CD14-positive monocyte (primary cell): Measurements from ENCODE around the gene EPHB2. TPM values are rescaled to one million over a fixed set of nuclear protein-coding genes. Genes with fewer than 3 reads are reported as not detected.

ENCODE experiments used
- DNase-seq, 3 donors: peaks; one replicate each; pipeline ENCODE4 v3.0.0-alpha.2; 2011 to 2022
- H2AFZ ChIP-seq: 2 replicates; pipeline ENCODE4 v1.6.0; 2012; ENCODE audit warnings: mild to moderate bottlenecking, low read depth, low read length, inconsistent platforms; ENCODE audit not compliant: insufficient read depth, poor library complexity, severe bottlenecking
- H3K27ac ChIP-seq, 2 donors: 1 replicate in 1 of 2; 2 replicates in 1 of 2; pipeline ENCODE4 v1.5.1; 2012 to 2013; ENCODE audit warnings: low read length in 2 of 2, control low read depth in 1 of 2, inconsistent platforms in 1 of 2, low read depth in 1 of 2, mild to moderate bottlenecking in 1 of 2
- H3K27me3 ChIP-seq, 2 donors: one replicate each; pipeline versions ENCODE4 v1.6.0 to v1.6.1; 2011 to 2013; ENCODE audit warnings: low read length in 2 of 2; ENCODE audit not compliant: control insufficient read depth in 2 of 2, insufficient read depth in 2 of 2
- H3K36me3 ChIP-seq, 2 donors: replicated peaks in 1 of 2; 1 replicate in 1 of 2; 2 replicates in 1 of 2; pipeline versions ENCODE4 v1.5.1 to v1.6.1; 2012 to 2013; ENCODE audit warnings: low read length in 2 of 2, control low read depth in 1 of 2, inconsistent platforms in 1 of 2, mild to moderate bottlenecking in 1 of 2; ENCODE audit not compliant: insufficient read depth in 2 of 2, control insufficient read depth in 1 of 2
- H3K4me1 ChIP-seq, 2 donors: 1 replicate in 1 of 2; 2 replicates in 1 of 2; pipeline versions ENCODE4 v1.5.1 to v1.6.1; 2012 to 2013; ENCODE audit warnings: low read length in 2 of 2, control low read depth in 1 of 2, inconsistent platforms in 1 of 2, mild to moderate bottlenecking in 1 of 2, moderate library complexity in 1 of 2; ENCODE audit not compliant: insufficient read depth in 2 of 2, control insufficient read depth in 1 of 2
- H3K4me2 ChIP-seq: replicated peaks from 2 replicates; pipeline ENCODE3; 2012; ENCODE audit warnings: low read length, moderate library complexity, mild to moderate bottlenecking; ENCODE audit not compliant: poor library complexity, severe bottlenecking; ENCODE audit errors: extremely low read depth
- H3K4me3 ChIP-seq, 3 experiments: fragments of 200-600 bp in 1 of 3; sonication (generic) in 1 of 3; replicated peaks in 1 of 3; 1 replicate in 2 of 3; 2 replicates in 1 of 3; pipeline ENCODE4 v1.5.1; 2011 to 2013; ENCODE audit warnings: low read length in 3 of 3, mild to moderate bottlenecking in 3 of 3, control low read depth in 2 of 3, low read depth in 2 of 3, inconsistent platforms in 1 of 3, moderate library complexity in 1 of 3
- H3K79me2 ChIP-seq: 2 replicates; pipeline ENCODE4 v1.6.0; 2012; ENCODE audit warnings: mild to moderate bottlenecking, control low read depth, inconsistent platforms, low read length, moderate library complexity; ENCODE audit not compliant: insufficient read depth
- H3K9ac ChIP-seq: 2 replicates; pipeline ENCODE4 v1.6.0; 2017; ENCODE audit warnings: low read length, mild to moderate bottlenecking; ENCODE audit not compliant: insufficient read depth, poor library complexity, severe bottlenecking
- H3K9me3 ChIP-seq, 2 donors: replicated peaks in 1 of 2; 1 replicate in 1 of 2; 2 replicates in 1 of 2; pipeline versions ENCODE4 v1.5.1 to v1.6.1; 2012 to 2013; ENCODE audit warnings: low read length in 2 of 2, control low read depth in 1 of 2; ENCODE audit not compliant: control insufficient read depth in 1 of 2, insufficient read depth in 1 of 2
- H4K20me1 ChIP-seq: 2 replicates; pipeline ENCODE4 v1.6.0; 2012; ENCODE audit warnings: mild to moderate bottlenecking, low read length, control low read depth, moderate library complexity; ENCODE audit not compliant: insufficient read depth
- H3K27ac Mint-ChIP-seq, 7 donors: one replicate each; pipeline ENCODE4 v1.8.0; 2020; ENCODE audit warnings: mild to moderate bottlenecking in 7 of 7, mixed read lengths in 7 of 7, moderate library complexity in 6 of 7, inconsistent platforms in 2 of 7
- H3K27me3 Mint-ChIP-seq, 3 donors: one replicate each; pipeline ENCODE4 v1.8.0; 2021 to 2022; ENCODE audit warnings: low read depth in 3 of 3, mild to moderate bottlenecking in 3 of 3, mixed read lengths in 3 of 3, moderate library complexity in 3 of 3, inconsistent platforms in 1 of 3
- H3K36me3 Mint-ChIP-seq, 2 donors: one replicate each; pipeline ENCODE4 v1.8.0; 2020; ENCODE audit warnings: mixed read lengths in 2 of 2, inconsistent platforms in 1 of 2, mild to moderate bottlenecking in 1 of 2
- H3K4me1 Mint-ChIP-seq: one replicate; pipeline ENCODE4 v1.8.0; 2020; ENCODE audit warnings: mild to moderate bottlenecking, mixed read lengths
- H3K4me3 Mint-ChIP-seq, 2 donors: one replicate each; pipeline ENCODE4 v1.8.0; 2020; ENCODE audit warnings: mild to moderate bottlenecking in 2 of 2, mixed read lengths in 2 of 2, moderate library complexity in 1 of 2
- H3K9me3 Mint-ChIP-seq, 7 donors: one replicate each; pipeline ENCODE4 v1.8.0; 2020 to 2022; ENCODE audit warnings: mixed read lengths in 7 of 7, mild to moderate bottlenecking in 6 of 7, moderate library complexity in 6 of 7, inconsistent platforms in 2 of 7
- CTCF ChIP-seq: fragments of 200-600 bp; IDR thresholded peaks from one replicate; pipeline ENCODE4 v1.8.0; 2022; ENCODE audit warnings: antibody characterized with exemption, mild to moderate bottlenecking
- WGBS: methylation state at CpG from one replicate; pipeline ENCODE4 v1.1.5; 2013; ENCODE audit warnings: missing lambda C conversion rate; ENCODE audit not compliant: insufficient coverage; 5-methylcytosine and 5-hydroxymethylcytosine counted together
- intact Hi-C, 2 donors: fragments of 100-400 bp; cut with micrococcal nuclease; formaldehyde crosslinking; loops; one replicate each; pipeline versions ENCODE4 v1.15.0 to v1.15.1; 2023
- polyA plus RNA-seq, 3 donors: library from polyadenylated mRNA; depleted of rRNA in 1 of 3; unstranded in 2 of 3; stranded (reverse) in 1 of 3; fragments of 300-500 nt in 2 of 3; fragments of >200 nt in 1 of 3; fragmentation: Illumina TruSeq in 2 of 3; gene quantifications; 1 replicate in 2 of 3; 2 replicates in 1 of 3; pipeline ENCODE4 v1.2.3, GENCODE V29; 2012 to 2021

EPHB2 gene
- polyA plus RNA-seq, 3 donors: 2.9 to 5.6 (median 3.4) TPM

DNA sequence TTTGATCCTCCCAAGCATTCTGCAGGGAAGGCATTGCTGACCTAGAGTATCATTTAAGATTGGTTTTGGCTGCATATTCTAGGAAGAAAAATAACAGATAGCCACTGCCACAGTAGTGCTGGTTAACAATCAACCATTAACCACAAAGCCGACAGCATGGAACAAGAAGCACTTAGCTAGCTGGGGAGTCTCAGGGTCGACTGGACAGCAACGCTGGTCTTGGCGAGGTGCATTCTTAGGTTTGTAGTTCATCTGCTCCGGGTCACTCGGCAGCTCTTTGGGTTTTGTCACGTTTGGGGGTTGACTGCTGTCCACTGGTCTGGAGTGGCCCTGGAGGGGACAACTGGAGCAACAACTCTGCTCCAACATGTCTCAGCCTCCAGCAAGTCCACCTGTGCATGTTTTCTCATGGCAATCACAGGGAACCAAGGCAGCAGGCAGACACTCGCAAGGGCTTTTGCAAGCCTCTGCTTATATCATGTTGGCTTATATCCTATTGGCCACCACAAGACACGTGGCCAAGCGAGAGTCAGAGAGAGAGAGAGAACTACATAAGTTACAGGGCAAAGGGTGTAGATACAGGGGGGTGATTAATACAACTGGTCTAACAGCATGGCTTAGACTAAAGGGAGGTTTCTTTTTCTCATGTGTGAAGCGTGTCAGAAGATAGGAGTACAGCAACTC lies 162.5 kb downstream of the EPHB2 start:
- peaks cover 3% of the 10 kb centered on the region for H3K4me1 Mint-ChIP-seq
- DNase-seq: no peak
- Histone ChIP-seq H3K27ac (no peak overlapping the region), H3K27me3 (no peaks in the 10 kb centered on the region), H2AFZ (no peak overlapping the region), H3K4me3 (no peak overlapping the region), H3K9me3 (no peaks in the 10 kb centered on the region), H3K4me1 (no peaks in the 10 kb centered on the region), H4K20me1 (no peaks in the 10 kb centered on the region), H3K4me2 (no peak overlapping the region), H3K79me2 (no peaks in the 10 kb centered on the region), H3K9ac (no peak overlapping the region), H3K36me3 (no peaks in the 10 kb centered on the region)
- peaks cover 2 to 6% (median 3%) of the 10 kb centered on the region in 3 donors for H3K27me3 Mint-ChIP-seq
- H3K36me3 Mint-ChIP-seq: no peaks in the 10 kb centered on the region
- peak overlapping the region in 1 of 7 donors; percentile 34 for H3K27ac Mint-ChIP-seq
- peaks cover 0 to 5% (median 0%) of the 10 kb centered on the region in 7 donors for H3K9me3 Mint-ChIP-seq
- H3K4me3 Mint-ChIP-seq: no peak overlapping the region
- no peak for TF ChIP-seq CTCF
- WGBS: 86% methylated on average over 8 of the region's 11 CpGs
- intact Hi-C loops: no loop called here

DNA sequence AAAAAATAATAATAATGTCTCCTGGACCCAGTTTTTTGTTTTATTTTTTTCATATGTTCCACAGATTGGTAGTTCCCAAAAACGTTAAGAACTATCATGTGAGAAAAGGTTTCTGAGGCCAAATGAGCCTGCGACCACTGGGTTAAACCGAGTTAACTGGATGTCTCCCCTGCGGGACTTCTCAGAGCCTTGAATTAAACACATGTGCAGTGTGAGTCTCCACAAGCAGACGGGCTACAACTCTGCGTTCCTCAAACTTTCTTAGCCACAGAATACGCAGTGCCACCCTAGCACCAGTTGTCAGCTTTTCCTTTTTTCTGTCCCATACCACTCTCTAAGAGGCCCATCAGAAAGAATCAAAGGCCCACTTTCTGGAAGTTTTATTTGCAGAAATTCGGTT lies 164.1 kb downstream of the EPHB2 start:
- H3K4me3 ChIP-seq: no peak overlapping the region
- DNase-seq: no peak
- H4K20me1 ChIP-seq: no peaks in the 10 kb centered on the region
- intact Hi-C loops: no loop called here
- H3K27me3 Mint-ChIP-seq: peaks cover under 1 to 4% (median 2%) of the 10 kb centered on the region in 3 donors
- no peaks in the 10 kb centered on the region for H3K36me3 ChIP-seq
- H3K4me3 Mint-ChIP-seq: no peak overlapping the region
- no peaks in the 10 kb centered on the region for H3K4me1 ChIP-seq
- no peak overlapping the region for H3K27ac ChIP-seq
- H3K36me3 Mint-ChIP-seq: no peaks in the 10 kb centered on the region
- H2AFZ ChIP-seq: no peak overlapping the region
- no peaks in the 10 kb centered on the region for H3K4me1 Mint-ChIP-seq
- H3K4me2 ChIP-seq: no peak overlapping the region
- no peak for TF ChIP-seq CTCF
- H3K27ac Mint-ChIP-seq: no peak overlapping the region
- no peaks in the 10 kb centered on the region for H3K27me3 ChIP-seq
- no peaks in the 10 kb centered on the region for H3K79me2 ChIP-seq
- H3K9me3 ChIP-seq: no peaks in the 10 kb centered on the region
- no peak overlapping the region for H3K9ac ChIP-seq
- WGBS: 91% methylated on average over 7 of the region's 8 CpGs
- H3K9me3 Mint-ChIP-seq: no peaks in the 10 kb centered on the region
